K562 (cell line): Measurements from ENCODE around the gene NEFH. TPM values are rescaled to one million over a fixed set of nuclear protein-coding genes. Genes with fewer than 3 reads are reported as not detected.

Source experiments
- ATAC-seq: fragments of 200-7000 bp; cut with Tn5 transposase; 3 replicates; pipeline ENCODE4 v1.9.1; 2020; ENCODE audit warnings: moderate library complexity
- BruUV-seq: library from RNA; stranded (reverse); fragments of 400-500 nt; replicated peaks from 2 replicates; lab custom pipeline; 2021; lab: Mats Ljungman, UMichigan
- CTCF ChIA-PET: fragments of 300-600 bp; formaldehyde crosslinking; extraction: SDS; loops from one replicate; lab custom pipeline; 2021; ENCODE audit warnings: low intra/inter-chr PET ratio; lab: Yijun Ruan, JAX
- POLR2A ChIA-PET: fragments of 300-600, 350-650 bp; sonication (Branson Sonifier 250); formaldehyde crosslinking; extraction: SDS; loops from one replicate; lab custom pipeline; 2021; ENCODE audit warnings: antibody characterized with exemption, inconsistent platforms; lab: Yijun Ruan, JAX
- DNase-seq, 4 experiments: peaks; one replicate each; pipeline versions ENCODE4 v3.0.0 to v3.0.0-alpha.2; 2011 to 2018; ENCODE audit warnings: low spot score in 3 of 4, mixed read lengths in 3 of 4; ENCODE audit errors: extremely low read depth in 1 of 4
- FAIRE-seq: peaks from 2 replicates; lab custom pipeline; 2011; peaks lifted over from hg19 to GRCh38; lab: Jason Lieb, UNC
- H2AFZ ChIP-seq: 2 replicates; pipeline ENCODE4 v1.6.0; 2011; ENCODE audit warnings: low read depth, low read length, control low read depth, inconsistent platforms
- H3K27ac ChIP-seq: fragments of 200-600 bp; 3 replicates; pipeline ENCODE4 v1.8.0; 2011; ENCODE audit warnings: low read depth, mild to moderate bottlenecking, control low read depth, inconsistent platforms, low read length, moderate library complexity, mixed read lengths; ENCODE audit errors: extremely low read depth
- H3K27me3 ChIP-seq, 2 experiments: fragments of 300-600 bp in 1 of 2; 2 replicates in 1 of 2; 3 replicates in 1 of 2; pipeline versions ENCODE4 v1.6.0 to v1.8.0; 2011; ENCODE audit warnings: inconsistent platforms in 2 of 2, low read length in 2 of 2, mild to moderate bottlenecking in 1 of 2, mixed read lengths in 1 of 2, moderate library complexity in 1 of 2; ENCODE audit not compliant: control insufficient read depth in 2 of 2, insufficient read depth in 2 of 2
- H3K36me3 ChIP-seq: fragments of 300-600 bp; 3 replicates; pipeline ENCODE4 v1.8.0; 2011; ENCODE audit warnings: mild to moderate bottlenecking, low read length, inconsistent platforms; ENCODE audit not compliant: control insufficient read depth, insufficient read depth
- H3K4me1 ChIP-seq, 2 experiments: fragments of 200-600 bp in 1 of 2; replicated peaks in 1 of 2; 2 replicates in 1 of 2; 3 replicates in 1 of 2; pipeline versions ENCODE4 v1.5.1 to v1.8.0; 2011; ENCODE audit warnings: inconsistent platforms in 2 of 2, low read length in 2 of 2, mild to moderate bottlenecking in 1 of 2, mixed read lengths in 1 of 2, moderate library complexity in 1 of 2; ENCODE audit not compliant: control insufficient read depth in 2 of 2, insufficient read depth in 2 of 2
- H3K4me2 ChIP-seq: 2 replicates; pipeline ENCODE4 v1.6.1; 2011; ENCODE audit warnings: low read length, control low read depth, inconsistent platforms, mixed read lengths; ENCODE audit not compliant: insufficient read depth
- H3K4me3 ChIP-seq: fragments of 200-600 bp; sonication (generic), shearing (Covaris generic); 2 replicates; pipeline ENCODE4 v1.5.1; 2016; ENCODE audit warnings: control low read depth, inconsistent platforms
- H3K79me2 ChIP-seq: fragments of 200-600 bp; 3 replicates; pipeline ENCODE4 v1.8.0; 2011; ENCODE audit warnings: low read length, inconsistent platforms; ENCODE audit not compliant: control insufficient read depth, insufficient read depth
- H3K9ac ChIP-seq, 2 experiments: 2 replicates each; pipeline versions ENCODE4 v1.6.0 to v1.6.1; 2011; ENCODE audit warnings: low read depth in 2 of 2, low read length in 2 of 2, control low read depth in 1 of 2, inconsistent platforms in 1 of 2, mild to moderate bottlenecking in 1 of 2, mixed read lengths in 1 of 2; ENCODE audit not compliant: insufficient read depth in 1 of 2
- H3K9me1 ChIP-seq: one replicate; pipeline ENCODE4 v1.6.0; 2011; ENCODE audit warnings: inconsistent platforms, mild to moderate bottlenecking, low read length, moderate library complexity; ENCODE audit not compliant: control insufficient read depth, insufficient read depth
- H3K9me3 ChIP-seq: replicated peaks from 2 replicates; pipeline ENCODE4 v1.5.1; 2011; ENCODE audit warnings: low read depth, low read length, inconsistent platforms; ENCODE audit not compliant: control insufficient read depth, insufficient read depth
- H4K20me1 ChIP-seq: replicated peaks from 2 replicates; pipeline ENCODE4 v1.6.1; 2011; ENCODE audit warnings: low read length, inconsistent platforms, mixed read lengths; ENCODE audit not compliant: control insufficient read depth, insufficient read depth
- BACH1 ChIP-seq: fragments of 200-800 bp; sonication (Bioruptor generic); IDR thresholded peaks from 2 replicates; pipeline ENCODE4 v1.6.1; 2016; ENCODE audit warnings: missing genetic modification characterization, missing compliant biosample characterization
- KHSRP ChIP-seq: fragments of 450-650 bp; IDR thresholded peaks from 2 replicates; pipeline ENCODE4 v1.6.1; 2017
- MAFG ChIP-seq: fragments of 450-650 bp; conservative IDR thresholded peaks from 2 replicates; pipeline ENCODE4 v1.6.1; 2016; ENCODE audit warnings: missing genetic modification characterization, missing compliant biosample characterization
- NFE2L1 ChIP-seq: fragments of 450-650 bp; IDR thresholded peaks from 2 replicates; pipeline ENCODE4 v1.6.1; 2016; ENCODE audit warnings: missing genetic modification characterization, low read depth, mild to moderate bottlenecking, missing compliant biosample characterization, moderate library complexity, borderline replicate concordance
- STAT6 ChIP-seq: sonication (generic); formaldehyde crosslinking; IDR thresholded peaks from 2 replicates; pipeline ENCODE4 v1.8.1; 2023; ENCODE audit warnings: mild to moderate bottlenecking, missing genetic modification reagents
- ZNF395 ChIP-seq: fragments of 200-800 bp; sonication (Bioruptor generic); IDR thresholded peaks from 2 replicates; pipeline ENCODE4 v1.6.1; 2017; ENCODE audit warnings: missing genetic modification characterization, missing compliant biosample characterization
- ZNF41 ChIP-seq: fragments of 250-450 bp; sonication (Bioruptor Pico); conservative IDR thresholded peaks from 2 replicates; pipeline ENCODE4 v1.4.0; 2020; ENCODE audit warnings: mild to moderate bottlenecking
- WGBS: fragments of 100-300 bp; shearing (Covaris generic); methylation state at CpG from one replicate; pipeline ENCODE4 v1.1.6; 2016; ENCODE audit warnings: low coverage, mixed read lengths; ENCODE audit not compliant: insufficient coverage; ENCODE audit errors: missing lambda C conversion rate; 5-methylcytosine and 5-hydroxymethylcytosine counted together
- in situ Hi-C: fragments of 300-500 bp; cut with MboI; formaldehyde crosslinking; loops from 4 replicates; pipeline ENCODE4 v1.15.0; 2018; ENCODE audit warnings: inconsistent platforms, mixed read lengths
- intact Hi-C: fragments of 100-400 bp; cut with micrococcal nuclease; formaldehyde crosslinking; loops from 2 replicates; pipeline ENCODE4 v1.14.2; 2022
- polyA plus RNA-seq, 8 experiments: library from polyadenylated mRNA; depleted of rRNA in 4 of 8; stranded (reverse) in 5 of 8; unstranded in 3 of 8; fragments of >200 nt; fragmentation: Nextera tagmentation in 2 of 8; fragmentation: Illumina TruSeq in 1 of 8; extraction: Ambion mirVana in 2 of 8; extraction: Trizol in 1 of 8; gene quantifications; 2 replicates each; pipeline versions ENCODE4 v1.2.1 to v1.2.3, GENCODE V29; 2011 to 2014; ENCODE audit warnings: inconsistent platforms in 1 of 8, missing spikeins in 1 of 8
- total RNA-seq, 7 experiments: library from RNA; depleted of rRNA in 6 of 7; stranded (reverse); fragments of >200 nt in 6 of 7; fragmentation: Illumina TruSeq in 2 of 7; extraction: Trizol in 2 of 7; gene quantifications; 2 replicates each; pipeline versions ENCODE4 v1.2.1 to v1.2.3, GENCODE V29; 2011 to 2021; ENCODE audit warnings: low replicate concordance in 1 of 7

NEFH gene
- total and polyA plus RNA-seq, 9 of the 15 experiments (the other 6 are each of a cell fraction or from before 2014, with no cell fraction given), result 2.3 to 26.9 (median 10.8) TPM

GRCh38 chr22:29520851-29521250, 40.8 kb downstream of the NEFH start (continued):
- TF ChIP-seq MAFG (tag) (peak; percentile 98), KHSRP (no peak), STAT6 (no peak), ZNF41 (CRISPR knock-in tag) (no peak), BACH1 (peak; percentile 72), NFE2L1 (peak; percentile 83)
- TF ChIP-seq, all 486 proteins: peak for 9

- H3K4me3 ChIP-seq, result no peak overlapping the region
- no peak for ATAC-seq
- BruUV-seq, result no TSS peak
- no peaks in the 10 kb centered on the region for H3K9me3 ChIP-seq
- no peak overlapping the region for H2AFZ ChIP-seq
- H3K36me3 ChIP-seq, result peaks cover 82% of the 10 kb centered on the region
- in situ Hi-C loops, result loop anchor here (10.0 kb wide), 1 partner anchor 127 kb away; no protein-coding TSS in a partner anchor
- no peaks in the 10 kb centered on the region for H4K20me1 ChIP-seq
- TF ChIP-seq ZNF395 (CRISPR knock-in tag), result no peak
- ChIA-PET POLR2A (interaction anchor here (0.7 kb wide), 1 partner anchor 59 kb away, joined by 4 read pairs; no protein-coding TSS in a partner anchor), CTCF (no interaction called here)
- H3K79me2 ChIP-seq, result no peaks in the 10 kb centered on the region
- no peak for FAIRE-seq
- H3K27me3 ChIP-seq, result no peaks in the 10 kb centered on the region
- peaks cover 0 to 10% of the 10 kb centered on the region in 2 experiments; a peak in 3 of 5 replicates for H3K4me1 ChIP-seq
- no peak for DNase-seq
- no peak overlapping the region; the same call in 2 of the 3 replicates for H3K27ac ChIP-seq
- no peak overlapping the region for H3K9ac ChIP-seq
- no peak overlapping the region for H3K4me2 ChIP-seq
- 89% methylated on average over 7 of the region's 7 CpGs for WGBS
- intact Hi-C loops, result no loop called here
- H3K9me1 ChIP-seq, result peaks cover 2% of the 10 kb centered on the region
Measured at GRCh38 chr22:29521526-29521925, 41.5 kb downstream of the NEFH start.
